Activated CD4-positive, alpha-beta T cell treated with anti-CD3 and anti-CD28 coated beads, Interleukin-10, Interleukin-2, amounts not matched to agents 100 ng/mL and 50 ng/mL, durations not matched to agents 16 hours and 8 hours (primary cell): ENCODE results near the gene KRTAP19-4.

Experiments used
- DNase-seq: peaks from one replicate; pipeline ENCODE4 v3.0.0-alpha.2; 2020

Gene KRTAP19-4, protein sequence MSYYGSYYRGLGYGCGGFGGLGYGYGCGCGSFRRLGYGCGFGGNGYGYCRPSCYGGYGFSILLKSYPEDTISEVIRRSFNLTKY

DNA sequence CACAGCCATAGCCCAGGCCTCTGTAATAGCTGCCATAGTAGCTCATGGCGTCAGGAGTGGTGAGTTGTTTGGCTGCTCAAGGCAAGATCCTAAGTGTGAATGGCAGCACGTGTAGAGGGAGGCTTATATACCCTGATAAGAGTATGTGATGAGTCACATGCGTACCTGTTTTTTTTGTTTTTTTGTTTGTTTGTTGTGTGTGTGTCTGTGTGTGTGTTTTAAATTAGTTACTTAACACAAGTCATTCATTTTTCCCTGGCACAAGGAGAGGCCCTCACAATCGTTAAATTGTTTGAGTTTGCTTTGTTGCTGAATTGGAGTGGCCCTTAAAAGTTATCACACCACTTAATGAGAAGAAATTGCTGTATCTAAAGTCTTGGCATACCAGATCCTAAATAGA is at the start of gene KRTAP19-4:
KRTAP19-4 (minus strand) TSS at position 101 of the 400 bp plus-strand sequence; CDS start at position 46, 55 bp downstream.
- DNase-seq: no peak

DNA sequence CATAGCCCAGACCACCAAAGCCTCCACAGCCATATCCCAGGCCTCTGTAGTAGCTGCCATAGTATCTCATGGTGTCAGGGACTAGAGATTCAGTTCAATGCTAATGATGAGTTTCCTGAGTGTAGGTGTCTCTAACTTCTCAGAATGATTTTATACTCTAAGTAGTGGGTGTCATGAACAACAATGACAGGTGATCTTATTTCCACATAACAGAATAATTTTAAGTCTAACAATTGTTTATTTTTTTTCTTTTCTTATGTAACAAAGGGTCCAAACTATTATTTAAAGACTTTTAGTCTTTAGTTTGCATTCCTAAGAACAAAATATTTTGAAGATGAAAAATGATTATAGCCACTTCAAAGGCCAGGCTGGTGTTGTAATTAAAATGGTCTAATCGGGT is 44.8 kb upstream of the KRTAP19-4 start, which contains the start of gene KRTAP19-6:
KRTAP19-6 (minus strand) TSS at position 101 of the 400 bp plus-strand sequence; CDS start at position 70, 31 bp downstream.
- no peak for DNase-seq

DNA sequence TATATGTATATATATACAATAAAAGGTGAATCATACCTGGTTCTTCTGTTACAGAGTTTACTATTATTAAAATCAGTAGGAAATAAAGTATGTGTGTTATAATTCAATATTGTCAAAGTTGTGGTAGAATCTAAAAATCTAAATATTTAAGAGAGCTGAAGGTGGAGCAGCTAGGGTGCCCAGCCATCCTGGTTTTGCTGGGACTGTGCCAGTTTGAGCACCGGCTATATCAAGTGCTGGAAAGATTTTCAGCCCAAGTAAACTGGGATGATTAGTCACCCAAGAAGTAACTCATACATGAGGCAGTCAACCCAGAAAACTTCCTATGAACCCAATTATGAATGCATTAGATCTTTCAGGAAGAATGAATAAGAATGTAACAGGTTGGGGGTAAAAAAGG is 21.9 kb upstream of the KRTAP19-4 start:
- no peak for DNase-seq

DNA sequence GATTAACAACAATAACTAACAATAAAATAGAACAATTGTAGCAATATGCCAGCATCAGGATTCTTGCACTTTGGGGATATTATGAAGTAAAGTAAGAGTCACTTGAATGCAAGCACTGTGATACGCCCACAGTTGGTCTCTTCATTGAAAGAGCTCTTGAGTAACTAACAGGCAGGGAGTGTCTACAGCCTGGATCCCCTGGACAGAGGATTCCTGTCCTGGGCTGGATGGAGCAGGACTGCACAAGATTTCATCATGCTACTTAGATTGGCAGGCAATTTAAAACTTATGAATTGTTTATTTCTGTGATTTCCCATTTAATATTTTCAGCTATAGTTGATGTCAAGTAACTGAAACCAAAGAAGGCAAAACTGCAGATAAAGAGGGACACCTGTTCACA is 18.7 kb upstream of the KRTAP19-4 start:
- no peak for DNase-seq

DNA sequence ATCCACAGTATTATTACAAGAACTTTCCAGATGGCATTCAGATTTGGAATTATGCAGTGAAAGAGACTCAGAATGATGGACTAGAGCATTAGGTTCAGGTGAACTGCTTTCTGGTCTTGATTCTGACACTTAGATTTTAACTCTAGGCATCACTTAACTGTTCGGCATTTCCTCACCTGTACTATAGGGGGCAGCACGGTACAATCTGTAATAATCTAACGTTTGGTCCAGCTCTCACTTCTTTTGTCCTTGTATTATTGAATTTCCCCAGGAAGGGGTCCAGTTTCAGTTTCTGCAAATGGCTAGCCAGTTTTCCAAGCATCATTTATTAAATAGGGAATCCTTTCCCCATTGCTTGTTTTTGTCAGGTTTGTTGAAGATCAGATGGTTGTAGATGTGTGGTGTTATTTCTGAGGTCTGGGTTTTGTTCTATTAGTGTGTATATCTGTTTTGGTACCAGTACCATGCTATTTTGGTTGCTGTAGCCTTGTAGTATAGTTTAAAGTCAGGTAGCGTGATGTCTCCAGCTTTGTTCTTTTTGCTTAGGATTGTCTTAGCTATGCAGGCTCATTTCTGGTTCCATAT is 8.7 kb upstream of the KRTAP19-4 start:
- DNase-seq: peak; percentile 38

DNA sequence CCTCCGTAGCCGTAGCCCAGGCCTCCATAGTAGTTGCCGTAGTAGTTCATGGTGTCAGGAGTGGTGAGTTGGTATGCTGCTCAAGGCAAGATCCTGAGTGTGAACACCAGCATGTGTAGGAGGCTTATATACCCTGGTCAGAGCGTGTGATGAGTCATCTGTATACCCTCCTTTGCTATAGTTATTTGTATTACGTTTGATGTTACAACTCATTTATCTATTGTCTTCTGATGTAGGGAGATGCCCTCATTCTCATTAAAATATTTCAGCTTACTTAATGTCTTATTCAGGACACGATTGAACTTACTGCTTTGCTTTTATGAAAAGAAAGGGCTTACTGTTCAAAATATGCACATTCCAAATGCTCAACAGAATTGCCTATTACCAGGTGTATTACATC is 5.1 kb upstream of the KRTAP19-4 start, which contains the start of gene KRTAP19-5:
KRTAP19-5 (minus strand) TSS at position 101 of the 400 bp plus-strand sequence; CDS start at position 50, 51 bp downstream.
- no peak for DNase-seq

DNA sequence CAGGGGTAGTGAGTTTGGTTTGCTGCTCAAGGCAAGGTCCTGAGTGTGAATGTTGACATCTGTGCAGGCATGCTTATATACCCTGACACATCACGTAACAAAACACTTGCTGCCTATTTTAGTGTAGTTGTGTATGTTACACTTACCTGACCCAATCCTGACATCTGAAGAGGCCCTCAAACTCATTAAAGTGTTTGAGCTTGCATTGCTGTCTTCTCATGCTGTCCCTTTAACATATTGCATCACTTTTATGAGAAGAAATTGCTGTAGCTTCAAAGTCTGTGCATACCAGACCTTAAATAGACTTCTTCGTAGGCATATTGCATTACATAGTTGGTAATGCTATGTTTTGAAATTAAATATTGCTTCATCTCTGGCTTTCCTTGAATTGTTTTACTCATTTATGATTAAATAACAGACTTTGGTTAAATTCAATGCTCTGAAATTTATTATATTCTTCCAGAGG is 5.0 kb downstream of the KRTAP19-4 start, which contains the start of gene KRTAP19-3:
KRTAP19-3 (minus strand) TSS at position 51 of the 466 bp plus-strand sequence. CDS start 56 bp downstream, outside the sequence.
- DNase-seq: no peak

DNA sequence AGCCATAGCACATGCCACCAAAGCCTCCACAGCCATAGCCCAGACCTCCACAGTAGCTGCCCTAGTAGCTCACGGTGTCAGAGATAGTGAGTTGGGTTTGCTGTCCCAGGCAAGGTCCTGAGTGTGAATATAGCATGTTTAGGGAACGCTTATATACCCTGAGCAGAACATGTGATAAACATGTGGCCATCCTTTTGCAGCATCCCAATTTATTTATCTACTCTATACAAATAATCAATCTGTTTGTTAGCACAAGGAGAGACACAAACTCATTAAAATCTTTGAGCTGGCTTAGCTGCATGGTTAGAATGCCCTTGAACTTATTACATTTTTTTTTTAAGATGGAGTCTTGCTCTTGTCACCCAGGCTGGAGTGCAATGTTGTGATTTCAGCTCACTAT is 9.6 kb downstream of the KRTAP19-4 start, which contains the start of gene KRTAP19-2:
KRTAP19-2 (minus strand) TSS at position 101 of the 400 bp plus-strand sequence; CDS start at position 13, 88 bp downstream.
- DNase-seq: no peak

DNA sequence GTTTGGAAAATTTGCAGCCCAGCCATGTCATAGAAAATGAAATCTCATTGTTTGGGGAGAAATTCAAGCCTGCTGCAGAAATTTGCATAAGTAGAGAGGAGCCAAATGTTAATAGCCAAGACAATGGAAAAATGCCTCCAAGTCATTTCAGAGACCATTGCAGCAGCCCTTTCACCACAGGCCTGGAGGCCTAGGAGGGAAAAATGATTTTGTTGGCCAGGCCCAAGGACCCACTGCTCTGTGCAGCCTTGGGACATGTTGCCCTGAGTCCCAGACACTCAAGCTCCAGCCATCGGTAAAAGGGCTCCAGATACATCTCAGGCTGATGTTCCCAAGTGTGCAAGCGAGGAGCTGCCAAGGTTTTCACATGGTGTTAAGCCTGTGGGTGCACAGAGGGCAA is 10.8 kb downstream of the KRTAP19-4 start:
- no peak for DNase-seq

DNA sequence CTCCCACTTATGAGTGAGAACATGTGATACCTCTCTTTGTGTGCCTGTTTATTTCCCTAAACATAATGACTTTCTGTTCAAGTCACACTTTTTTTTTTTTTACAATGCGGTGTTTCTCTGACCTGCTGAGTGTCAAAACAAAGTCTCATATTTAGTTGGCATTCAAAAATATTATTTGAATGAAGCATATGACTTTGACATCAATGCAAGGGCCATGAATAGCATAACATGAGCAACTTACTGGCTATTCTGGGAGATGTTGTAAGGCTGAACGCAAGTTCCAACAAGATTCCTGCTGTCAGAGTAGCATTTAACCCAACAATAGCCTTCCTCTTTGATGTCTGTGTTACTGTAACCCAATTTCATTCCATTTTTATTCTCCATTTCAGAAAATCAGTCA is 14.8 kb downstream of the KRTAP19-4 start:
- no peak for DNase-seq

DNA sequence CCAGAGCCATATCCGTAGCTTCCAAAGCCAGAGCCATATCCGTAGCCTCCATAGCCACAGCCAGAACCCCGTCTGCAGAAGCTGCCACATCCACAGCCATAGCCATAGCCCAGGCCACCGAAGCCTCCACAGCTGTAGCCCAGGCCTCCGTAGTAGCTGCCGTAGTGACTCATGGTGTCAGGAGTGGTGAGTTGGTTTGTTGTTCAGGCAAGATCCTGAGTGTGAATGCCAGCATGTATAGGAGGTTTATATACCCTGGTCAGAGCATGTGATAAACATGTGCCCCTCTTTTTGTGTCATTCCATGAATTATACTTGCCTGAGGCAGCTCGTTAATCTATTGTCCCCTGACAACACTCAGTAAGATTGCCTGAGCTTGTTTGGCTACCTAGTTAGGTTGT is 16.8 kb downstream of the KRTAP19-4 start, which contains the start of gene KRTAP19-1:
KRTAP19-1 (minus strand) TSS at position 223 of the 400 bp plus-strand sequence; CDS start at position 173, 50 bp downstream.
- no peak for DNase-seq

DNA sequence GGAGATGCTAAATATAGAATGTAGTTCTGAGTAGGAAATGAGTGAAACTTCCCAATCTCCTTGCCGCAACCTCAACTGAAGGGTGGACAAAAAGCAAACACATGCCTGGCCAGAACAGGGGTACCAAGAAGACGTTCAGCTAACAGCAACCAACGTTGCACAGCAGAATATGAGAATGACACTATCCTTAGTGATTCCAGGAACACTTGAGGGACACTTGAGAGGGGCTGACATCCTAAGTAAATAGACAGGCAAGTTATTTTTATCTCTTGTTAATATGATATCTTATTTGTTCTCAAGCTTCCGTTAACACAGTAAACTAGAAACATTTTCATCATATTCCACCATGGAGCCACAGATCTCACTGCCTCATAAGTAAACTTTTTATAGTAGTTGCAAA is 17.7 kb downstream of the KRTAP19-4 start:
- DNase-seq: no peak

DNA sequence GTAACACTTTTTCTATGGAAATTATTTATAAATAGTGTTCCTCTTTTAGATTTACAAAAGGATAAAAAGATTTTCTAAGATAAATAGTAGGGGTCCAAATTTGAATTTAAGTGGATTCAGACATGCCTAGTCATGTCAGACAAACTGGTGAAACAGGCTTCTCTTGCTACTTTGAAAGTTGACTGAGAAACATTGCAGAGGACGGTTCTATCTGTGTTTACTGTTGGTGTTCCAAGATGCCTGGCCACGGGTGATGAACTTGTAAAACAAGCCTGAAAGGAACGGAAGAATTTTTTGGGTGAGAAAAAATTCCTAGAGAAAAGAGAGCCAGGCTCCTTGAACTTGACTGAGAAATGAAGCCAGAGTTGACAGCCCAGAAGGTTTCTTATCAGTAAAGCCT is 19.0 kb downstream of the KRTAP19-4 start:
- DNase-seq: no peak

DNA sequence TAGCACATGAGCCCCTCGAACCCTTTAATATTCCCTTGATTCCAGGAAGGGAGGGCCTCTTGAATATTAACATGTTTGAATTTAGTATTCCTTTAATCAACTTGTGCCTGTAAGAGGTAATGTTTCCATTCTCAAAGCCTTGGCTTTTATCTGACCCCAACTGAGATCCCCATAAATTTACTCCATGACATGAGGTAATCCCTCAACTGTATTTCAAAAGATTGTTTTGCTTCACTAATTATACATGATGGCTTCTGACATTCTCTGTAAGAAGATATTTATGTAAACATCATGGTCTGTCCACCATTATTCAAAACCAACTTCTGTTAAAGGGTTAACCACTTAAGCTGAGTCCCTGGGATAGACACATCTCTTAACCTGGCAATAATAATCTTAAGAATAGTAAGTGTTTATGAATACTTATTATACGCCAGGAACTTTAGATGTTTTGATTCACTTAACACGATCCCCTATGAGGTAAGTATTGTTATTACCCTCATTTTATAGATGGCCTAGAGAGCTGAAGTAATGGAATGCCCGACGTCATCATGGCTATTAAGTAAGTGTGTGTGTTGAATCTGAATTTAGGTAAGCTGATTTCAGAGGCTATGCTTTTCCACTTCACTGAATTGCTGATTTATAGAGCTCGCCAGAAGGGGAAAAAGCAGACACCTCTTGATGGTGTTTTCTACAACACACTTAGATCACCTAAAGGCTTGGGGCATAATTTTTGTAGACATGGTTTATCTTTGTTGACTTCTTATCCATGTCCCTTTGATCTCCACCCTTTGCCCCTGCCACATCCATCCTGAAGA is 27.9 kb downstream of the KRTAP19-4 start:
- no peak for DNase-seq

DNA sequence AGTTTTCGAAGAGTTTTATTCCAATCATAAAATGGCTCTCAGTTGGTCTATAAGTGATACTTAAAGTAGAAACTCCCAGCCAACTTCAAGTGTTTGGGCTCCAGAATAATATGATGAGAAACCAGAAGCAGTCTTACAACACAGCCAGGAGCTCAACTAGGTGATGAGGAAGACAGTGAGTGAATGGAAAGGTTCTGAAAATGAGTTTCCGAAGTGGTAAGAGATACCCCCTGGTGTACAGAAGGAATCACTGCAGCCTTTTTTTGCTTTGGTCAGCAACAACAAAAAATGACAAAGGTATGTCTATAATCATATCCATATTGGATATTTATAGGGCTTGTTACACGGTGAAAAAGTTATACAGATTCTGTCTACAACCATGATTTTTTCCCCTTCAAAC is 33.3 kb downstream of the KRTAP19-4 start:
- DNase-seq: peak; percentile 0

DNA sequence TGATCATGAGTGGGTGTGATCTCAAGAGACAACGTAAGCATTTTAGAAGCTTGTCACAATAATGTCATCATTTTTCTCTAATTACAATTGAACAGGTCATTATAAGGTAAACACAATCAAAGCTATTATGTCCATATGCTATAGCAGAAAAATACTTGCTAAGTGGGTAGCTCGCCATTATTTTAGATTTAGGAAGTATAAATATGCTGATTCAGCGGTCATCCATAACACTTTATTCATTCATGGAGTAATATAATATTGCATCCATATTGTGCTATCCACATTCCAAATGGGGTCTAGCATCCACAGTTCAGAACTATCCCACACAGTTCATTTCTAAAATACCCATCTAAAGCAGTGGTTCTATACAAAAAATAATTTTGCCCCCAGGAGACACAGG is 48.5 kb downstream of the KRTAP19-4 start:
- no peak for DNase-seq

DNA sequence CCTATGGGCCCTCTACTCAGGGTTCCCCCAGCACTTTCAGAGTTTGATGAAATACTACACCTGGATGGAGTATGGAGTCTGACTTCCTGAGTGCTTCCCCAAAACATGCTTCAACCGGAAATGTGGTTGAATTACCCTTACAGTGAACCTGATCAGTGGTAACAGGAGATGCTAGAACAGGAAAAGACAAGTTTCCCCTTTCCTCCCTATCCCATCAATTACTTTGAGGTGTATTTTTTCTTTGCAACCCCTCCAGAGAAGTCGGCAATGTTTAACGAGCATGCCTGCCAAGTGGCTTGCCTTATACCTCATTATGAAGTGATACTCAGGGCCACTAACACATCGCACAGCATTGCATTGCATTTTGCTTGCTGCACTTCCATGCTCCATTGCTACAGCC is 49.9 kb downstream of the KRTAP19-4 start:
- DNase-seq: no peak
